ENCODE data around the gene OPCML. TPM values are rescaled to one million over a fixed set of nuclear protein-coding genes. Genes with fewer than 3 reads are reported as not detected.

The OPCML gene
- total RNA-seq, 1 experiment from 2014 or later, result 0.94 TPM

- H3K4me2 ChIP-seq (ENCODE audit: insufficient read depth, insufficient read length, low read length), result no peak overlapping the region
- WGBS (ENCODE audit: extremely low coverage, insufficient read length, low lambda C conversion rate), result no CpG with 5 or more reads among the region's 7 CpGs
- H2AFZ ChIP-seq (ENCODE audit: low read length), result no peak overlapping the region
- H2AK5ac ChIP-seq (ENCODE audit: insufficient read length, low read length), result no peak overlapping the region
- no peaks in the 10 kb centered on the region for H3K79me1 ChIP-seq (ENCODE audit: insufficient read depth, low read depth, low read length, poor library complexity, severe bottlenecking)
- no peak overlapping the region for H3K56ac ChIP-seq (ENCODE audit: insufficient read length, low read depth, low read length)
- no peak overlapping the region for H2BK12ac ChIP-seq (ENCODE audit: insufficient read length, low read depth, low read length)
- H4K91ac ChIP-seq (ENCODE audit: insufficient read length, low read depth, low read length), result no peak overlapping the region
- Mint-ChIP-seq H3K9me3 (no peaks in the 10 kb centered on the region), H3K4me1 (peaks cover 15 to 18% of the 10 kb centered on the region in 2 experiments), H3K27ac (no peak overlapping the region), H3K4me3 (no peak overlapping the region), H3K27me3 (ENCODE audit: low read depth) (no peaks in the 10 kb centered on the region), H3K36me3 (ENCODE audit: insufficient read depth in 1 of 3, low read depth in 3 of 3) (no peaks in the 10 kb centered on the region)
- H4K20me1 ChIP-seq (ENCODE audit: control insufficient read depth, insufficient read depth, insufficient read length), result no peaks in the 10 kb centered on the region
- H3K27me3 ChIP-seq (ENCODE audit: insufficient read depth, low read length), result no peaks in the 10 kb centered on the region
- H3K18ac ChIP-seq (ENCODE audit: insufficient read length, low read depth, low read length), result no peak overlapping the region
- H4K8ac ChIP-seq (replicated peaks; ENCODE audit: insufficient read length, low read depth, low read length), result no peak overlapping the region
- peaks cover 4% of the 10 kb centered on the region; the same call in 1 of the 2 replicates for H3K4me1 ChIP-seq (ENCODE audit: insufficient read depth, low read length)
- H2BK120ac ChIP-seq (ENCODE audit: low read depth, low read length, poor library complexity, severe bottlenecking), result no peak overlapping the region
- no peaks in the 10 kb centered on the region for H3K23me2 ChIP-seq (ENCODE audit: insufficient read length, low read depth, low read length, poor library complexity, severe bottlenecking)
- H2BK15ac ChIP-seq (ENCODE audit: low read depth, low read length), result no peak overlapping the region
- TF ChIP-seq CTCF (conservative IDR thresholded peaks at IDR 0.05), result no peak
- no peak overlapping the region for H3K4ac ChIP-seq (ENCODE audit: low read depth, low read length)
- no peak for DNase-seq
- no peak overlapping the region for H3K23ac ChIP-seq (ENCODE audit: insufficient read length, low read depth, low read length)
- H3K9ac ChIP-seq (ENCODE audit: extremely low read depth, insufficient read length, low read length), result no peak overlapping the region
- H3K27ac ChIP-seq (ENCODE audit: insufficient read length, low read depth, low read length), result no peak overlapping the region
- no peak overlapping the region for H2BK20ac ChIP-seq (ENCODE audit: low read depth, low read length, poor library complexity, severe bottlenecking)
- no peaks in the 10 kb centered on the region for H3K9me3 ChIP-seq (ENCODE audit: control insufficient read depth, low read depth, low read length)
- H3K14ac ChIP-seq (ENCODE audit: insufficient read depth, low read length), result no peak overlapping the region
- no peaks in the 10 kb centered on the region for H3K79me2 ChIP-seq (ENCODE audit: insufficient read depth, low read length)
- no peak overlapping the region for H3T11ph ChIP-seq (ENCODE audit: low read length)
- no peak overlapping the region for H4K5ac ChIP-seq (ENCODE audit: insufficient read length, low read depth, low read length)
- no peak overlapping the region for H2BK5ac ChIP-seq (ENCODE audit: insufficient read length, low read length)
These were observed 413.6 kb downstream of the OPCML start for GRCh38 chr11:133118563-133119268.

All from H9 (cell line).